Stimulated activated CD4-positive, alpha-beta T cell treated with anti-CD3 and anti-CD28 coated beads, Interleukin-1b, Interleukin-23, amount 100 ng/mL, for 24 hours (primary cell): Measurements from ENCODE around the gene SNX2.
"Not testable (repeated sequence)": the region's sequence is repeated elsewhere in the genome, so short reads cannot be mapped to it uniquely, and the experiment has no call there.

ENCODE experiments used
- DNase-seq, 4 experiments: peaks; one replicate each; pipeline ENCODE4 v3.0.0-alpha.2; 2020; ENCODE audit warnings: low read depth in 4 of 4, low spot score in 1 of 4

The SNX2 gene, protein sequence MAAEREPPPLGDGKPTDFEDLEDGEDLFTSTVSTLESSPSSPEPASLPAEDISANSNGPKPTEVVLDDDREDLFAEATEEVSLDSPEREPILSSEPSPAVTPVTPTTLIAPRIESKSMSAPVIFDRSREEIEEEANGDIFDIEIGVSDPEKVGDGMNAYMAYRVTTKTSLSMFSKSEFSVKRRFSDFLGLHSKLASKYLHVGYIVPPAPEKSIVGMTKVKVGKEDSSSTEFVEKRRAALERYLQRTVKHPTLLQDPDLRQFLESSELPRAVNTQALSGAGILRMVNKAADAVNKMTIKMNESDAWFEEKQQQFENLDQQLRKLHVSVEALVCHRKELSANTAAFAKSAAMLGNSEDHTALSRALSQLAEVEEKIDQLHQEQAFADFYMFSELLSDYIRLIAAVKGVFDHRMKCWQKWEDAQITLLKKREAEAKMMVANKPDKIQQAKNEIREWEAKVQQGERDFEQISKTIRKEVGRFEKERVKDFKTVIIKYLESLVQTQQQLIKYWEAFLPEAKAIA

DNA sequence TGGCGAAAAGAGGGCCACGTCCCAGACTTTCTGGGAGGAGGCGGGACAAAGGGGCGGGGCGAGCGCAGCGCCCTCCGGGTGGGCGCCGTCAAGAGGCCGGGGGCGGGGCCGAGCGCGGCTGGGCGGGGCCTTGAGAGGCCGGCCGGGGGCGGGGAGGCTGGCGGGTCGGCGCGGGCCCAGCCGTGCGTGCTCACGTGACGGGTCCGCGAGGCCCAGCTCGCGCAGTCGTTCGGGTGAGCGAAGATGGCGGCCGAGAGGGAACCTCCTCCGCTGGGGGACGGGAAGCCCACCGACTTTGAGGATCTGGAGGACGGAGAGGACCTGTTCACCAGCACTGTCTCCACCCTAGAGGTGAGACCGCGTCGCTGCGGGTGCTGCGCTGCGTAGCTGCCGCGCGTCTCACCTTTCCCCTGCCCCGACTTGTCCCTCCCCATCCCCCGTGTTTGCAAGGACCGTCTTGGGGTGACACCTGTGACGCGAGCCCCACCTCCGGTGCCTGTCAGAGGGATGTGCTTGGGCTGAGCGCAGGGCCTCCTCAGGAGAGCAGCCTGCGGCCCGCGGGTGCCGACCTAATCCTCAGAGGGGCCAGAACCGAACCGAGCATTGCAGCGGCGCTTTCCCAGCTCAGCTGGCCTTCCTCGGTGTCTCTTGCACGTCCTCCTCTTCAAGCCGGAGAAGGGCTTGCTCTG is at the start of gene SNX2:
SNX2 (plus strand) TSS at position 220 of the 689 bp plus-strand sequence; CDS start at position 244, 24 bp downstream.
- peak; percentile 76 to 85 (median 80) for DNase-seq

DNA sequence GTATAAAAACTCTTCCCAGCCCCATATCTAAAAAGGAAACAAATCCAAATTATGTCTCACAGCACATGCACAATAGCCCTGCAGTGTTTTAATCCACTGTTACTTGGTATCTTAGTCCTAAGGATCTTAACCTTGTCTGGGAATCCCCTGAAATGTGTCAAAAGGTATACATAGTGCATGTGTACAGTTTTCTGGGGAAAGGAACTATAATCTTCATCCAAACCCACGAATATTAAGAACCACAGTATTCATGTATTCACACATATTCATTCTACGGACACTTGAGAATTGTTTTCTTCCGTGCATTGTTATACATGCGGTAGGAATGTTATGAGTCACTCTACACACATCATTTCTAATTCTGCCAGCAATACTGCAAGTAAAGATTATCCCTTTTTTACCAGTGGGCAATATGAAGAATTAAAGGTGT is 47.8 kb upstream of the SNX2 start:
- DNase-seq = no peak

DNA sequence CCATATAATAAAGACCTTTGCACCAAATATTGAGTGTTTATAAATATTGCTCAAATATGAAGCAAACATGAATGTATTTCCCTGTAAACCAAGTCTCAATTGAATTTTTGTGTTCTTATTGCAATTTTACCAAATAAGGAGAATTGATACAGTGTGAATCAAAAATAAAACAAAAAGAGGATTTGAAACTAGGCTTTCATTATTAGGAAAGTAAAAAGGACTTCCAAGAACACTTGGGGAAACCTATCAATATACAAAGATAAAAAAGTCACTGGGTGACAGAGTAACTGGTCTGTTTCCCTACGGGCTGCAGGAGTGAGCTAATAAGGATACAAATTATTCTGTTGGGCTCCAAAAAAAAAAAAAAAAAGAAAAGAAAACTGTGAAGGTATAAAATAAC is 44.8 kb upstream of the SNX2 start:
- no peak for DNase-seq

DNA sequence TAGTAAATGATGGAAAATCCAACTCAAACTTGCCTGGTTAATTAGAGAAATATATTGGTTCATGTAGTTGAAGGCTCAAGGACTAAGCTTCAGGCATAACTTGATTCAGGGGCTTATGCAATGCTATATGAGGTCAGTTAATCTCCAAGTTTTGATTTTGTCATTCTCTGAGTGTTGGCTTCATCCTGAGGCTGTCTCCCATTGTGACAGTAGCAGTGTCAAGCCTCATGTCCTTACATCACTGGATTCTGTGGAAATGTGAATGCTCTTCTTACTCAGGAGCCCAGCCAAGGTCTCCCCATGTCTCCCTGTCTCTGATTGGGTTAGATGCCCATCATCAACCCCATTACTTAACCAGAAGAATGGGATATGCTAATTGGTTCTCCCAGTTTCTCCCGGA is 44.4 kb upstream of the SNX2 start:
- DNase-seq = no peak

DNA sequence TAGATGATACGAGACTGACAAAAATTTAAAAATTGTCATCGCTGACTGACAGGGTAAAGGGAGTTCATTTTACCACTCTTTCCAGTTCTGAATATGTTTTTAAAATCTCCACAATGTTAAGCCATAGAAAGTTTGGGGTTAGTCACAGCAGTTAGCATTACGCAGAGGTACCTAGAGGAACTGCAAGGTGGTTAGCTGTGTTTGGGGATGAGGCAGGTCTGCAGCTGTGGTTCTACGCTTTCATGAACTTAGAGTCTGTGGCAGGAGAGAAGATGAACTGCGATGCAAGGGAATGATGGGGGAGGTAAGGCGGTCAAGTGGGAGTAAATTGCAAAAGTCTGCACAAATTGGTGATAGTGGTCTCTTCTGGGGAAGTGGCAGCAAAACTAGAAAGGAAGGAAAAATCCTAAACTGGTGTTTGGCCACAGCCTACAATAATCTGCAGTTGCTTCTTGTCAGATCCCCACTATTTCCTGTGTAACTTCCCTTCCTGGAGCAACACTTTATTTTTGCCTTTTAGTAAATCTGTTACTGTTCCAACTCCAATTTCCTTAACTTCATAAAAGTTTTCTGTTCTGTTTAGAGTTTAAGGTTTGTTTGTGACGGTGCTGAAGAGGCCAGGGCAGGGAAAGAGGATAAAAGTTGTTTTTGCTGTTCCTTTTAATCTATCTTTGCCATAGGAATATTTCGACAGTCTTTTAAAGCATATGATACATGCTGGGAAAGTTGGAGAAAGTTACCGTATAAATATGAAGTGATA is 38.6 kb upstream of the SNX2 start:
- DNase-seq = no peak

DNA sequence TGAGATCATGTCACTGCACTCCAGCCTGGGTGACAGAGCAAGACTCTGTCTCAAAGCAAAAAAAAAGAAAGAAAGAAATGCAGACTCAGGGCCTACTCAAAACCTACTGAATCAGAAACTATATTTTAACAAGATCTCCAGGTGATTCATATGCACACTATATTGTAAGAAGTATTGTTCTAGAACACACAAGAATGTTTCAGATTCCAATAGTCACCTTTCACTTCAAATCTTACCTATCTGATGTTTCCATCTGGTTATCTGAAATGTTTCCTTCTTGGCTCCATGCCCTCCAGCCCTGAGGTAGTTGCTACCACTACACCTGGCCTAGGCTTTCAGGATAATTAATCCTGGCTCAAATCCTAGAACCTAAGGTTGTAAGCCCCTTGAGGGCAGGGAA is 36.8 kb upstream of the SNX2 start:
- DNase-seq = no peak

DNA sequence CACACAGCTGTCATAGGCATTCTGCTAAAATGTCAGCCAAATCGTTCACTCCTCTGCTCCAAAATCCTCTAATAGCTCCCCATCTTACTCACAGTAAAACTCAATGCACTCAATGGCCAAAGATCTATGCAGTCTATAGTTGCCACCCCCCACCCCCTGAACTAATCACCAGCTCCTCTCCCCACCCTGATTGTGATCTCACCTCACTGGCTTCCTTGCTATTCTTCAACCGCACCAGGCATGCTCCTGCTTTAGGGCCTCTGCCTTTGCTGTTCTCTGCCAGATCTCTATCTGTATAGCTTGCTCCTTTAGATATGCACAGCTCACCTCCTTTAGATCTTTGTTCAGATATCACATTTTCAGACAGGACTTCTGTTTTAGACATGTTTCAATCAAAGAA is 33.2 kb upstream of the SNX2 start:
- DNase-seq = no peak

DNA sequence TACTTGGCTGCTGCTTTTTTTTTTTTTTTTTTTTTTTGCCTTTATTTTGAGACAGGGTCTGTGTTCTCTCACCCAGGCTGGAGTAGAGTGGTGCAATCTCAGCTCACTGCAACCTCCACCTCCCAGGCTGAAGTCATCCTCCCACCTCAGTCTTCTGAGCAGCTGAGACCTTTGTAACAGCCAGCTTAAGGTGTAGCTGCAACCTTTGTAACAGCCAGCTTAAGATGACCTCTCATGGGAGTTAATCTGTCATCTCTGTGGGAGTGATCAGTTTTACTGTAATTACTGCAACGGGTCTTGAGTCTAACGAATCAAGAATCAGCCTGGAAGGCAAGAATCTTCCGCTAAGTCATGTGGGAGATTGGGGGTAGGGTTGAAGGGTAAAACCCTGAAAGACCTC is 31.6 kb upstream of the SNX2 start:
- DNase-seq = no peak

DNA sequence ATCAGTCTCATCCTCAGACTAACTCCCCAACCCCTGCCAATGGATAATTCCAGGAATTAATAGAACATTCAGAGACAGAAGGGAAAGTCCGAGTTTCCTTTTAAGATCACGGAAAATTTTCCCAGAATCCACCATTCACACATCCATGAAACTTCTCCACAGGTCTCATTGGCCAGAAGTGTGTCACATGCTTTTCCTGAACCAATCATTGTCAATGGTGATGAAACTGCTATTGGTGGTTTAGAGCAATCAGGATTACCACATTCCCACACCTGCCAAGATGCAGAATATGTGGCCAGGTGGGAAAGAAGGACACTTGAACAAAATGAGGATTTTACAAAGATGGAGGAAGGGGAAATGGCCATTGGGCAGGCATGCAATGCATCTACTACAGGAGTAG is 29.3 kb upstream of the SNX2 start:
- no peak for DNase-seq

DNA sequence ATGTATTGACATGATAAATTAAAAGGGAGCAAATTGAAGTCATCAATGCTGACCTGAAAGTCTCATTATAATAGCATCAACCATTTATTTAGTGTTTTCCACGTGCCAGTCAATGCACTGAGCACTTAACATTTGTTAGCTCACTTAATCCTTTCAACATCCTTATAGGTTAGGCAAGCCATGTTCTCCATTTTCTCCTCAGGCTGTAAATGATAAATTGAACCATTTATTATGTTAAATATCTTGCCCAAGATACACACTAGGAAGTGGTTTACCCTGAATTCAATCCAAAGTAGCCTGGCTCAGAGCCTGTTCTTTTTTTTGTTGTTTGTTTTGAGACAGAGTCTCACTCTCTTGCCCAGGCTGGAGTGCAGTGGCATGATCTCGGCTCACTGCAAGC is 25.0 kb upstream of the SNX2 start:
- no peak for DNase-seq

DNA sequence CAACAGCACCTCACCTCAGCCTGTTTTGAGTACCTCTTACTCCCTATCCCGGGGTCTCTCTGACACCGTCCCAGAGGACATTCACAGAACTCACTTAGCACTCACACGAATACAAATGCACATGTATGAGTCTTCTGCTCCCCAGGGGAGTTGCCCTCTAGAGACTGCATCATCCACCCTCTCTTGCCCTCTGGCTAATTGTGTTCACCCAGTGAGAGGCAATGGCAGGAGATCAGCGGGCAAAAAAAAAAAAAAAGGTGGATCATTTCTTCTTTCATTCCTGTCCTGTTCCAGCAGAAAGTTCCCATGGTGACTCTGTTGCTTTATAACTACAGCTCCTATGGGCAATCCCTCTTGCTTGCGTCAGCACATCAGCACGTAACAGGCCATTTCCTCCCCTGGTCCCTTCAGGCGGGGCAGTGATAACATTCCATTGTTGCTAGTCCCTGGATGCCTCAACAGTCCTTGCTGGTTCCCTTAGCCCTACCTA is 23.5 kb upstream of the SNX2 start:
- no peak for DNase-seq

DNA sequence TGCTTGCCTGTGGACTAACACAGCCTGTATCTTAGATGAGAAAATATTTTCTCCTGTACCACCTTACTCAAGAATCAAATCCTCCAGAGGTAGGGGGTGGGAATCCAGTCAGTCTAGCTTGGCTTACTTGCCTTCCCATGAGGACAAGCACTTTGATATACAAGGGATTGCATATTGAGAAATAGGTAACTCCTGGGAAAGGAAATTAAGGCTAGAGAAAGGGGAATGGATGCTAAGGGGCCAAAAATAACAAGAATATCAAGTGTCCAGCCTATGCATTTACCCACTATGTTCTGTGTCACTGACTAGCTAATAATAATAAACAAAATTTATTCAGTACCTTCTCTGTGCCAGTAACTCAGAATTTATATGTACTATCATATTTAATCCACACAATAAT is 21.4 kb upstream of the SNX2 start:
- no peak for DNase-seq

DNA sequence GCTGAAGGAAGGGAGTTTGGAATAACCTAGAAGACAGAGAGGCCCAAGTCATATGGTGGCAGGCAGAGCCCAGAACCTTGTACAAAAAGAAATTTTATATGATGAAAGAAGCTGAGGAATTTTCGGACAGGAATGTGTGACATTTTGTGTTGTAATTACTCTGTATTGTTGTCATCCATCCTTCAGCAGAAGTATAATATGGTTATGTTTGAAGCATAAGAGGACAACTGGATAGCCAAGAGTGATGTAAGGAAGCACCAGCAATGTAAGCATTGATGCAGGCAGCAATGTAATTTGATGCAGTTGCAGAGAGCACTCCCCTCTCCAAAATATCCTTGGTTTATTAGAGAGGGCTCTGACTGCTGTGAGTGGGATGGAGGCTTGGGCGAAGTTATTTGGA is 19.1 kb upstream of the SNX2 start:
- DNase-seq = no peak

DNA sequence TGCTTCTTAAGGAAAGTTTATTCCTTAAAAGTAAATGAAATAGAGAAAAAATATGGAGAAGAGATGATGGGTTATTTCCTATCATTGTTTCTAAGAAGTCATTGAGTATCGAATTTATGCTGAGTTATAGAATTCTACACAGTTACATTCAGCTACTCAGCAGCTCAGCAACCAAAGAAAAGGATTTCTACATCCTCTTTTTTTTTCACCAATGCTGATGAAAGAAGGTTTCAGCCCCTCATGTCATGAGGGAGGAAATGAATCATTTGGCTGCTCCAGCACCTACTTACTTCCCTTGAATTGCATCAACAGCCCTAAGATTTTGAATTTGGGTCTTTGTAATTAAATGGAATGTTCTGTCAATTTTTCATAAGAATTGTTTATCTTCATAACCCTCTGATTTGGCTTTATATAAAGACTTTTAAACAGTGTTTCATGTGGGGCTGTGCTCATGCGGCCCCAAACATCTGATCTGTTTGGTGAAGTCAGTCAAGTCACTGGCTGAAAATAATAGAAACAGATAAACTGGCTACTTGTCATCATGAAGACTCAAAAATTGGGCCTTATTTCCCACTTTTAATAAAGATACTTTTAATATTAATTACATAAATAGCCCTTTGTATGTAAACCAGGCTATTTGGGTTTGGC is 18.5 kb upstream of the SNX2 start:
- no peak for DNase-seq

DNA sequence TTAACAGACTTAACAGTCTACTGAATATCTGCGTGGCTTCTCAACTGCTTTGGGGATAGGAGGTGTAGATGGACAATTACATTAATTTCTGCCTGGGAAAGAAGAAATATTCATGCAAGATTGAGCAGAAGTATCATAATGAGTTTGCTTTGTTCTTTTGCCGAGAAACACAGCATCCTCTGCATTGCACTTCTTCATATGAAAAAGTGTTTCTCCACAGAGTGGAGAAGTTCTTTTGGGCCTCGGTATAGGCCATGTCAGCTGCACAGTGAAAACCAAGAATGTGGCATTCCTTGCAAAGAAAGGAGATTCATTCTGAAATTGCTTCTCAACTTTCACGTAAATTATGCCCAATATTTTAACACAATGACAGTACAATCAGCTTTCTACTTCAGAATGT is 17.6 kb upstream of the SNX2 start:
- no peak for DNase-seq

DNA sequence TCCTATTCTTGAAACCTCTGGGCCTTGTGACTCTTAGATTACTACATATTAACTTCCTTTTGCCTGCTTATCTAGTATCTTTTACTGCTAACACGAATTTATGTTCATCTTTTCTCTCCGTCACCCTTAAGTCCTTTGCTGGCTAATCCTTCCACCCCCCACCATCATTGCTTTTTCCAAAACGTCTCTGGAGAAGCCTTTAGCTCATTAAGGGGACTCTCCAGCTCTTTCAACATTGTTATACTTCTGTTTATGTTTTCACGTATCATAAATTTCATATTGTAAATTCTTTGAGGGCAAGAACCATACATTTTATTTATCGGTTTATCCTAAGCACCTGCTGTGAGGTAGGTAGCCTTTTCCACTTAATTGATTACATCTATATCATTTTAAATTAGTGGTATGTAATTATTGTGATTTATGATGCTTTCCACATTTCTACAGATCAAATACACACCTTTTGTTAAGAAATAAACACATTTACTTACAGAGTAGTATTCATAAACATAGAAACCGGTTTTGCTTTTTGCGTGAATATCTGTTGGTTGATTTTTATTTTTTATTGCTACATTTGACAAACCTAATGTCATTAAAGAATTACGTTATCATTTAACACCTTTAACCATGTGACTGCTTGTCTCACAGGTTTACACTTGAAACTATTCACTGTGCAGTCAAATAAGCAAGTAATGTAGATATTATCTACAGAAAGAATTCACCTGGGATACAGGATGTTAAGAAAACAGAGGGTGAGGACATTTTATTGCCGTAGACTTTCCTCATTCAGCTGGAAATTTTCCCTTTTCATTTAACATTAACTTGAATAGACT is 15.4 kb upstream of the SNX2 start:
- no peak for DNase-seq

DNA sequence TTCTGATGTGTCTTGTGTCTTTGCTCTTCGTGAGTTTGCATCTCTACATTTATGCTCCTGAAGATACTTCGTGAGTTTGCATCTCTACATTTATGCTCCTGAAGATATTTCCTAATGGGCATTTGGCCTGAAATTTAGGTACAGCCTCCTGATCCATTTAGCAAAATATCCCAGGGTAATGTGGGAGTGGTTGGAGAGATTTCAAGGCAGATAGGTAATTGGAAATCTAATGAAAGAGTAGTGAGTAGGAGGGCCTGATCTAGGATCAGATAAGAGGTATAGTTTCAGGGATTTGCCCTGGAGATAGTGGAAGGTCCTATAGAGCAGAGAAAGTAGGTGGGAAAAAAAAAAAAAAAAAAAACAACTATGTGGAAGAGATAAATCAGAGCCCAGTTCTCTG is 14.6 kb upstream of the SNX2 start:
- DNase-seq = no peak

DNA sequence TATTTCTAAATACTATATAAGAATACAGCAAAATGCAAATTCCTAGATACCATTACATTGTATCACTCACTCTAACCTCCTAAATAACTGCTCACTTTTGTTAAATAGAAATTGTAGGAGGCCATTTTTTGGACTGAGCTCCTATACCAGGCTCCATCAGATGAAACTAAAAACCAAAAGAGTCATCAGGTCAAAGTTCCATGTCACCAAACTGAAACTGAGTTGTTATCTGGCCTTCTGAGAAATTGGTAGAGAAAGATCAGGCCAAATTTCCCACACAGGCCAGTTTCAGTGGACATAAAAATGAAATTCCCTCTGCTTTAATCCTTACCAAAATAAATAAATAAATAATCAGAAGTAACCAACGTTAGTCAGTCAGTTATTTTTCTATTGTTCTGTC is 13.8 kb upstream of the SNX2 start:
- no peak for DNase-seq

DNA sequence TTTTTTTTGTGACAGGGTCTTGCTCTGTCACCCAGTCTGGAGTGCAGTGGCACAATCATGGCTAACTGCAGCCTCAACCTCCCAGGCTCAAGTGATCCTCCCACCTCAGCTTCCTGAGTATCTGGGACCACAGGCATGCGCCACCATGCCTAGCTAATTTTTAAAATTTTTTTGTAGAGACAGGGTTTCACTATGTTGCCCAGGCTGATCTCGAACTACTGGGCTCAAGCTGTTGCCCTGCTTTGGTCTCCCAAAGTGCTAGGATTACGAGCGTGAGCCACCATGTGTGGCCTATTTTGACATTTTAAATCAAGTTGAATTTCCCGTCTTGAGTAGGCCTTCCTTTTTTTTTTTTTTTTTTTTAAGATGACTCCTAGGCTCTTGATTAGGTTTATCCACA is 13.0 kb upstream of the SNX2 start:
- DNase-seq = not testable (repeated sequence)

DNA sequence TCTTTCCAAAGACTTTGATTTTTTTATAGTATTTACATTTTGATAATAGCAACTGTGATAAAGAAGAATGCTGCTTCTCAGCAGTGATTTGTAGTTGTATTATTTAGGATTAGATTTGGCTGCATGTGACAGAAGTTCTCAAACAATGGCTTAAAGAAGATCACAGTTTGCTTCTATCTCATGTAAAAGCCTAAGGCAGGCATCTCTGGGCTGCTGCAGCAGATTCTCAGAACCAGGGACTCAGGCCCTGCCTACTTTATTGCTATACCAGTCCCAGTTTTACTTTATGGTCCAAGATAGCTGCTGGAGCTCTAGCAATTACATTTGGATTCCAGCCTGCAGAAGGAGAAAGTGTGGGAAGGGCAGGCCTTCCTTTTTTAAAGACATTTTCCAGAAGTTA is 8.8 kb upstream of the SNX2 start:
- DNase-seq = no peak
